CD4-positive, alpha-beta T cell treated with Interleukin-2 at 100 ng/mL for 4 hours (primary cell): Measurements from ENCODE around the gene SMAD1.
"Not testable (repeated sequence)": the region's sequence is repeated elsewhere in the genome, so short reads cannot be mapped to it uniquely, and the experiment has no call there.

Experiments
- DNase-seq: peaks from one replicate; pipeline ENCODE4 v3.0.0-alpha.2; 2020; ENCODE audit warnings: low spot score

SMAD1 gene

GRCh38 chr4:145528601-145529000, 46.9 kb downstream of the SMAD1 start:
- DNase-seq = no peak

- DNase-seq = no peak
Observed at GRCh38 chr4:145530189-145530588, 48.5 kb downstream of the SMAD1 start.

DNA sequence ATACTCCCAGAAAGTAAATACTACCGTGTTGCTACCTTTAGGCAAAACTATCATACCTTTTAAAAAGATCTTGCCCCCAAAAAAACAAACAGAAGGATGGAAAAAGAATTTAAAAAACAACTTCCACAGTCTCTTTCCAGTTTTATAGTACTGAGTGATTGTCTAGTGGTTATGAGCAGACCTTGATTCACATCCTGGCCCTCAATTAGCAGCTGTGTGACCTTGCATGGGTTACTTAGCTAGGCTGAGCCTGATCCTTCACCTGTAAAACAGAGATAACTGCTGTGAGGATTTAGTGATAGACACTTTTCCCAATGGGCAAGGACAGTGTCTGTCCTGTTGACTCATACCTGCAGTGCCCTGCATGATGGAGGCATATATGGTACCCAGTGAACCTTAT, 49.0 kb downstream of the SMAD1 start:
- no peak for DNase-seq

DNA sequence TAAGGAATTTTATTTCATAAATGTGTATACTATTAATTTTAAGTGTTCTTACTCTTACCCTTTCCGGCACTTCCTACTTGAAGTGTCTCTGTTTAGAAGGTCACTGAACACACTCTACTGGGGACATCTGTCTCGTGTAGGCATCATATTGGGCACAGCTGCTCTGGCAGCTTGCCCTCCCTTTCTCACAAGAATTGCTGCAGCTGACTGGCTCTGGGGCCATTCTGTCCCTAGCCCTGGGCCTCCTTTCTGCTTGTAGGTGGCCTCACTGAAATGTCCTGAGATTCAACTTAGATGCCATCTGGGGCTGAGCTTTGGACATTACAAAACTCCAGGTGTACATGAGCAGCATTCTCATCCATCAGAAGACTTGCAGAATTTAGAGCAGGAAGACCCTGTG, 49.6 kb downstream of the SMAD1 start:
- no peak for DNase-seq

DNA sequence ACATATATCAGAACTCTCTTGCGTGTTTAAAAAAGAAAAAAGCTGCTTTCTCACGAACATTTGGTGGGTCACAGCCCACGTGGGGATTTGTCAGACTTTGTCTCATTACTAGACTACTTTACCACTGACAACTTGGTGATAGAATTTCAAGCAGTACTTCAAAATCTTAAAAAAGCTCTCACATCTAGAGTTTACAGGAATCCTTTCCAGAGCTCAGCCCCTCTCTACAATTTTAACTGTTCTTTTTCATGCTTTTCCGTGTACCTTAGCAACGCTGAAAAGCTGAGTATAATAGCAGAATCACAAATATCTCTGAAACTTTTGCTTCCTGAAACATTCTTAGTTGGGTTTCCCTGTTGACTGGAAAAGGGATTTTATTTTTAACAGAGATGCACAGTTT, 50.2 kb downstream of the SMAD1 start:
- no peak for DNase-seq

- DNase-seq = no peak
Observed at GRCh38 chr4:145533001-145533400, 51.3 kb downstream of the SMAD1 start.

DNA sequence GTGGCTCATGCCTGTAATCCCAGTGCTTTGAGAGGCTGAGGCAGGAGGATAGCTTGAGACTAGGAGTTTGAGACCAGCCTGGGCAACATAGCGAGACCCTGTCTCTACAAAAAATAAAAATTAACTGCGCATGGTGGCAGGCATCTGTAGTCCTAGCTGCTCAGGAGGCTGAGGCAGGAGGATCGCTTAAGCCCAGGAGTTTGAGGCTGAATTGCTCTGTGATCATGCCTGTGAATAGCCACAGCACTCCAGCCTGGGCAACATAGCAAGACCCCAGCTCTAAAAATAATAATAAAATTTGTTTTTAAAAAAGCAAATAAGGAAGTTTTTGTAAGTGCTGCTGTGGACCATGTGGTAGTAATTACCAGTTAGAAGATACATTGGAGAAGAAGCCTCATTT, 51.8 kb downstream of the SMAD1 start:
- not testable (repeated sequence) for DNase-seq

GRCh38 chr4:145533961-145534360, 52.3 kb downstream of the SMAD1 start:
- DNase-seq = no peak

- DNase-seq = no peak
Observed at GRCh38 chr4:145535202-145535601, 53.5 kb downstream of the SMAD1 start.

- DNase-seq = no peak
Observed at GRCh38 chr4:145536044-145536443, 54.4 kb downstream of the SMAD1 start.

DNA sequence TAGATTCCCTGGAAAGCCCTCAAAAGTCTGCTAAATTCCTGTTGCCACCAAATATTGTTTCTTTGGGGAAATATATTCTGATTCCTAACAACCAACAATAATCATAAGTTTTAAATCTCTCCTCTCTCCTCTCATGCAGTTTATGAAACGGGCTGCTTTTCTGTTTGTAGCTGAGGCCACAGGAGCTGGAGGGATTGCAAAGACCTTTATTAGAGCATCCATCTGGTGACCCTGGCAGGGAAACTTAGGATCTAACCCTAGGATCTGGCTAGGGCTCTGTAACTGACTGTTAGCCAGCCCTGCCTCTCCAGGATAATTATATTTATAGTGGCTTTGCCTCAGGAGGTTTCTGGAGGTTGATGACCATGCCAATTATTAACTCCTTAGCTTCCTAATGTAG, 56.9 kb downstream of the SMAD1 start:
- DNase-seq = no peak

- no peak for DNase-seq
Observed at GRCh38 chr4:145539671-145540070, 58.0 kb downstream of the SMAD1 start.

DNA sequence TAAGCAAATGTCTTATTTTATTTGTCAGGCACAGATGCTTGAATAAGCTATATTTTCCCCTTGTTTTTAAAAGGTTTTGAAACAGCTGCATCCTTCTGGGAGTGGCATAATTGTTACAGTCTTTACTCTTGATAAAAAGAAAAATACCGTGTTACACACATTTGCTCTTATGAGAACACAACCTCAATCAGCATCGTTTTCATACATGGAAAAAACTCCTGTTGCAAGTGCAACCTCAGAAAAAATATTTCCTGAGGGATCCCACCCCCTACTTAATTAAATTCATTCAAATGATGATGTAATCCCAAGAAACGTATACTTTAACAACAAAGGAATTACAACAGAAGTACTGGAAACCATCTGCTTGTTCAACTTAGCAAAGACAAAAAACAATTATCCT, 58.6 kb downstream of the SMAD1 start:
- DNase-seq = no peak

- DNase-seq = no peak
Observed at GRCh38 chr4:145541346-145541745, 59.7 kb downstream of the SMAD1 start.

DNA sequence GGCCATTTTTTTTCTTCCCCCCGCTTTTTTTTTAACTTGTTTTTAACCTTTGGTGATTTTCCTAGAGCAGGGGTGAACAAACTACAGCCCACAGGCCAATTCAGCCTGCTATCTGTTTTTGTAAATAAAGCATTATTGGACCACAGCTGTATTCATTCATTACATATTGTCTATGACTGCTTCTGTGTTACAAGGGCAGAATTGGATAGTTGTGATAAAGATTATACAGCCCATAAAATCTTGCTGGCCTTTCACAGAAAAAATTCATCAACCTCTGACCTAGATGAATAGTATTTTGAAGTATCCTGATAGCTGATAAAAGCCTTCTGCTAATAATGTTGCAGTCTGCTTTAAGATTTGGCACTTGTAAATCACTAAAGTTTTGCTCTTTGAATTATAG, 63.4 kb downstream of the SMAD1 start:
- DNase-seq = no peak

DNA sequence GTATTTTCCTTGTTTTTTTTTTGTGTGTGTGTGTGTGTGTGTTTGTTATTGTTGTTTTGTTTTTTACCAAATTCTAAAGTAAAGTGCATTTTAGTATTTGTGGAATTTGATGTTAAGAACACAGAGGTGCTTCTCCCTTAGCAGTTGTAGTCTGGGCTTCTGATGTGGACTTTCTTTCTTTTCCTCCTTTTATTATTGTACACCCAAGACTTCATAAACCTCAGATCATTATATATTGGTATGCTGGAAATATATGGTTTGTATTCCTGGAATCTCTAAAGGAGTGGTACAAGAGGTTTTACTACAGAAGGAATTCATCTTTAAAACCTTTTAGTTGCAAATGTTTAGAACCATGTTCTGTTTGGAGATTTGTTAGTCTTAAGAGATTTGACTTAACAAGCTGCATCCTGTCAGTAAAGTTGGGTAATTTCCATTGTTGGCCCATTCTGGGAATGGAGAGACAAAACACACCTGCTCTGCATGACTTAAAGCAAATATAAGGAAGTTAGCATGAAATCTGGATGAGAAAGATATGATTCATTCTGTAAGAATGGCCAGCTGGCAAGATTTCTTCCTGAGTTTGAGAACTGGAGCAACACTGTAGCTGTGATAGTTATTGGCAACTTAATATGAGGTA, 64.0 kb downstream of the SMAD1 start:
- no peak for DNase-seq

DNA sequence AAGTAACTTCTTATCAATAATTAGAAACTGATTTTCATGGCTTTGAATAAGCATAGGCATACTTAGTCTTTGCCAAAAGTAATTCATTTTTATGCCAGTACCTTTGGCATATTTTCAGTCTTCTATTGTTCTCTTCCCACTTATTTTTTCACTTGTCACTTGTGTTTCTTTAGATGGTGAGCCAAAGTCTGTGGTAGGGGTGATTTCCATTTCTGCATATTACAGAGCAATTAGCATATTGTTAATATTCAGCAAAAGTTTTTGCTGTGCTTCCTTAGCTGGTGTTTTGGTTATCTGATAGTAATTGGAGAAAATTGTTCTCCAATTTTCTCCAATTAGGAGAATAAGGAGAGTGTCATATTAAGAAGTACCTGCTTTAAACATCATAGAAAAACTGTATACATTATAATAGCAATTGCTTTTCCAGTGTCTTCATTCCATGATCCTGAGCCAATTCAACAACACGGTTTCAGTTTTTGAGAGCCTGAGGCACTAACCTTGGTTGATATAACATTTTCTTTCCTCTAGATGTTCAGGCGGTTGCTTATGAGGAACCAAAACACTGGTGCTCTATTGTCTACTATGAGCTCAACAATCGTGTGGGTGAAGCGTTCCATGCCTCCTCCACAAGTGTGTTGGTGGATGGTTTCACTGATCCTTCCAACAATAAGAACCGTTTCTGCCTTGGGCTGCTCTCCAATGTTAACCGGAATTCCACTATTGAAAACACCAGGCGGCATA, 64.7 kb downstream of the SMAD1 start:
- DNase-seq = no peak

- no peak for DNase-seq
Observed at GRCh38 chr4:145551660-145552059, 70.0 kb downstream of the SMAD1 start.

DNA sequence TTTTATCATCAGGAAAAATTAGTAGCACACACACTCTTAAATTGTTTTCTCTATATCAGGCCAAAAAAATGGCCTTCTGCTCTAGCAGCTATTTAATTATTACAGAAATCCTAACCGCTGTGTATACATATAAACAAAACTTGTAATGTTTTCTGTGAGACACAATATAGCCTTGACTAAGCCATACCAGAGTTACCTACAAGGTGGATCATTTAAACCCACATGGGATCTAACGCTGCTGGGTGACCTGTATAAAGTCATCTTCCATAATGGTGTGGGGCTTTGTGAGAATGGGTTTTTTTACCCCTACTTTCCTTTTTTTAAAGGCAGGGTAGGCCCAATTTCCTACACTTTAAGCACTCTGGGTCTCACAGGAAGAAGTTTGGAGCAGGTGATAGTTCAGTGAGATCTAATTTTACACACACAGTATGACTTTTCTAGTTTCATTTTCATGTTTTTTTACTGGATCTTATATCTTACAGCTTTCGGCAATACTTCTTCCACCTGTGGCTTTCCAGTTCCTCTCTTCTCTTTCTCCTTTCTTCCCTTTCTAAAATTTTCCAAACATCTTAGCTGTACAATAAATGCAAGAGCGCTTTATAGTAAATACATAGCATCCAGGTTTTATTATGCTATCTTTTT, 70.6 kb downstream of the SMAD1 start:
- DNase-seq = no peak

- no peak for DNase-seq
Observed at GRCh38 chr4:145553375-145553774, 71.7 kb downstream of the SMAD1 start.

GRCh38 chr4:145554691-145555090, 73.0 kb downstream of the SMAD1 start:
- no peak for DNase-seq

DNA sequence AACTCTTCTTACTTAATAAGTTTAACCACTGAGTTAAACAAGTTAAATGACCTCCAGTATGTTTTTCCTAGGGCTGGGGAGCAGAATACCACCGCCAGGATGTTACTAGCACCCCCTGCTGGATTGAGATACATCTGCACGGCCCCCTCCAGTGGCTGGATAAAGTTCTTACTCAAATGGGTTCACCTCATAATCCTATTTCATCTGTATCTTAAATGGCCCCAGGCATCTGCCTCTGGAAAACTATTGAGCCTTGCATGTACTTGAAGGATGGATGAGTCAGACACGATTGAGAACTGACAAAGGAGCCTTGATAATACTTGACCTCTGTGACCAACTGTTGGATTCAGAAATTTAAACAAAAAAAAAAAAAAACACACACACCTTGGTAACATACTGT, 76.1 kb downstream of the SMAD1 start:
- DNase-seq = peak; percentile 44

DNA sequence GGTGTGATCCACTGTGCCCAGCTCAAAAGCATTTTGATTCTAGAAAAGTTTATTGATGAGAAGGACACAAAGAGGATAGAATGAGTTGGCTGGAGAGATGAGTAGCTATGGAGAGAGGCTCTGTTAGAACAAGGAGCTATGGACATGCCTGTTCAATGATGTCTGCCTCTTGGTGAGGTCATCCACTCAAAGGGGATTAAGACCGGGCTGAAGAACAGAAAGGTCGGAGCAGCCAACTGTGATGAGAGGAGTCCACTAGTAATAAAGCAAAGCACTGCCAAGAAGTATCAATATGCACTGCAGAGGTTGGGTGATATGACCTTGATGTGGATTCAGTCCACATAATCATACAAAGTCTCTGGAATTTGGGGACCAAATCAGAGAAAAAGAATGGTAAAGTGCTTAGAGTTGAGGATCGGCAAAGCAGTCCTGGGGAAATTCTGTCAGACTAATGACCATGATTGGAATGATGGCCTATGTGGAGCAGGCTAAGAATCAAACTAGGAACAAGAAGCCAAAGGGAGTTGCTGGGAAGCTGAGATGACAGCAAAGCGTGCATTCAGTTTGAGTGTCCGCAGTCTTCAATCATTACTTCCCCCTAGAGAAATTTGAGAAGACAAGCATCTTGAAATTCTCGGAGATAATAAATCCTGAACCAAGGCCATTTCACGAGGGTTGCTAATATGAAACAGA, 81.8 kb downstream of the SMAD1 start:
- DNase-seq = no peak
